Stomach (tissue), 4 donors: ENCODE data around the gene FAR1.

Source experiments
- CTCF ChIP-seq, 7 experiments: fragments of 450-650 bp in 4 of 7; fragments of 200-600 bp in 3 of 7; sonication (generic) in 3 of 7; IDR thresholded peaks; one replicate each; pipeline ENCODE4 v1.5.1; 2016 to 2019; ENCODE audit warnings: antibody characterized with exemption in 7 of 7, control low read depth in 2 of 7, mild to moderate bottlenecking in 1 of 7
- EP300 ChIP-seq: sonication (generic); formaldehyde crosslinking; IDR thresholded peaks from one replicate; pipeline ENCODE4 v1.6.1; 2017; ENCODE audit warnings: antibody characterized with exemption
- POLR2A ChIP-seq, 4 donors: fragments of 450-650 bp; IDR thresholded peaks; one replicate each; pipeline ENCODE4 v1.6.1; 2016; ENCODE audit warnings: antibody characterized with exemption in 4 of 4, control low read depth in 2 of 4, mild to moderate bottlenecking in 1 of 4, moderate library complexity in 1 of 4
- POLR2AphosphoS5 ChIP-seq, 3 donors: sonication (generic); formaldehyde crosslinking; IDR thresholded peaks; one replicate each; pipeline ENCODE4 v1.6.1; 2016; ENCODE audit warnings: antibody characterized with exemption in 3 of 3

- no peak for TF ChIP-seq CTCF (IDR thresholded peaks at IDR 0.05)
- no peak for TF ChIP-seq POLR2A (IDR thresholded peaks at IDR 0.05)
- no peak for TF ChIP-seq POLR2AphosphoS5 (IDR thresholded peaks at IDR 0.05)
- TF ChIP-seq EP300 = no peak
Observed at GRCh38 chr11:13720940-13721339, 52.5 kb downstream of the FAR1 start.
